ENCODE measurements around the gene DNAJB11. TPM values are rescaled to one million over a fixed set of nuclear protein-coding genes. Genes with fewer than 3 reads are reported as not detected.

DNAJB11 gene
- total RNA-seq, 1 donor from 2014 or later, result 43.8 TPM

DNA sequence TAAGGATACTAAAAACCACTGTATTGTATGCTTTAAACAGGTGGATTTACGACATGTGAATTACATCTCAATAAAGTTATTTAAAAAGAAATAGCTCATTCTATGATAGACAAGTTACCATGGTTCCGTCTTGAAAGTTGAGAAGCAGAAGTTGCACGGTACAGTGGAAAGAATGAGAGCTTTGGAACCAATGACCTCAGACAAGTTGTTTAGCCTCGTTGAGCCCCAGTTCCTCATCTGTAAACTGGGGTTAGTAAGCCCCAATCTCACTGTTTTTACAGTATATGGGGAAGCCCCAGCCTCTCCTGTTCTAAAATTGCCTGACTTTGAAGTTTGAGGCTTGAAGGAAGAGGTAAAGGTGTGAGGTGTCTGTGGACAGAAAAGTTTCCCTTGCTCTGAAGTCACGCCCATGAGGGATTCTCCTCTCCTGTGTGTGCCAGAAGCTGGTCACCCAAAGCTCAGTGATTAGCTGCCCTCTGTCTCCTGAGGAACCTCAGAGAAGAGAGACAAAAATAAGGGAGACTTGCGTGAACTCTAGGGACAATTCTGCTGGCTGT, 36.3 kb upstream of the DNAJB11 start:
- no peaks in the 10 kb centered on the region for H3K9me3 ChIP-seq
- no peaks in the 10 kb centered on the region for H3K4me1 ChIP-seq
- DNase-seq (no peak), ATAC-seq (peak; percentile 79)
- H3K27ac ChIP-seq, result no peak overlapping the region
- intact Hi-C loops (cut with DNase I), result loop anchor here (10.0 kb wide), 2 partner anchors 269 to 549 kb away; no protein-coding TSS in a partner anchor
- H3K36me3 ChIP-seq, result no peaks in the 10 kb centered on the region
- TF ChIP-seq, protein P1, sequence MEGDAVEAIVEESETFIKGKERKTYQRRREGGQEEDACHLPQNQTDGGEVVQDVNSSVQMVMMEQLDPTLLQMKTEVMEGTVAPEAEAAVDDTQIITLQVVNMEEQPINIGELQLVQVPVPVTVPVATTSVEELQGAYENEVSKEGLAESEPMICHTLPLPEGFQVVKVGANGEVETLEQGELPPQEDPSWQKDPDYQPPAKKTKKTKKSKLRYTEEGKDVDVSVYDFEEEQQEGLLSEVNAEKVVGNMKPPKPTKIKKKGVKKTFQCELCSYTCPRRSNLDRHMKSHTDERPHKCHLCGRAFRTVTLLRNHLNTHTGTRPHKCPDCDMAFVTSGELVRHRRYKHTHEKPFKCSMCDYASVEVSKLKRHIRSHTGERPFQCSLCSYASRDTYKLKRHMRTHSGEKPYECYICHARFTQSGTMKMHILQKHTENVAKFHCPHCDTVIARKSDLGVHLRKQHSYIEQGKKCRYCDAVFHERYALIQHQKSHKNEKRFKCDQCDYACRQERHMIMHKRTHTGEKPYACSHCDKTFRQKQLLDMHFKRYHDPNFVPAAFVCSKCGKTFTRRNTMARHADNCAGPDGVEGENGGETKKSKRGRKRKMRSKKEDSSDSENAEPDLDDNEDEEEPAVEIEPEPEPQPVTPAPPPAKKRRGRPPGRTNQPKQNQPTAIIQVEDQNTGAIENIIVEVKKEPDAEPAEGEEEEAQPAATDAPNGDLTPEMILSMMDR (IDR thresholded peaks at IDR 0.05), result no peak
- H3K4me3 ChIP-seq, result no peak overlapping the region
- H3K27me3 ChIP-seq, result no peaks in the 10 kb centered on the region

DNA sequence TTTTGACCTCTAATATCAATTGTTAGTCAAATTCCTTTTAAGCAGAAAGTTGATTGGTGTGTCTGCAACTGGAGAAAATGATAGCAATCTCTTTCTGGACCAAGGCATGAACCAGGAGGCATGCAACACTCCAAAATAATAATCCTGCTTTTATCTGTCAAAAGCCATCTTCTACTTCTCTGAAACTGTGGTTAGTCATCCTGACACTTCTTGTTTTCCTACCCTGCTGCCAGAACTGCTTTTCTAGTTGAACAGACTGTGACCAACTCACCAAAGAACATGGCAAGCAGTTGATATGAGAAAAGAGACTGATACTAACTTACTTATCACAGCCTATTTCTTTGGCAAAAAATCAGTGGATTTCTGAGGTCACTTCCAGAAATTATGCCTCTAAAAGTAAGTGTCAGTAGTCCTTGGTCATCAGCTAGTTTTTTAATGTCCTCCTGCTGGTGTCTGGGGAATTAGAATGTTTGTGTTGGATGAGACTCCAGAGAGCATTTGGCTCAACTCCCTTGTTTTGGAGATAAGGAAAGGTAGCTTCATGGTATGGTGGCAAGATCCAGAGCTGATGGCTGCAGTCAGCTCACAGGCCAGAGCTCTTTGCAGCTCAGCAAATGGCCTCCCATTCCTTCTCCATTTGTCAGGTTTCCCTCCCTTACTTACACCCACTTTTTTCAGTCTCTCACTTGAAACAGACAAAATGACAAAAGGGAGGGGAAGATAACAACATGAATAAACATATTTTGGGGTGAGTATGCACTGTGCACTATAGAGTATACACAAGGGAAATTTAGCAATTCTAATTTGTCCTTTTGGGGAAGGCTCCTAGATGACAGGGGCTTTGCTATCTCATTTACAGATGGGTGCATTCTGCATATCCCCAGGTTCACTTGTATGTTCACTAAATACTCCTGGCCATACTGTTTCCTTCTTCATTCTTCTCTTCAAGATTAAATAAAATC, 33.4 kb upstream of the DNAJB11 start:
- TF ChIP-seq, protein P1 (IDR thresholded peaks at IDR 0.05), result no peak
- H3K4me3 ChIP-seq, result no peak overlapping the region
- intact Hi-C loops (cut with DNase I), result loop anchor here (10.0 kb wide), 2 partner anchors 272 to 552 kb away; no protein-coding TSS in a partner anchor
- H3K36me3 ChIP-seq, result no peaks in the 10 kb centered on the region
- DNase-seq, result no peak
- no peaks in the 10 kb centered on the region for H3K9me3 ChIP-seq
- no peaks in the 10 kb centered on the region for H3K27me3 ChIP-seq
- no peak overlapping the region for H3K27ac ChIP-seq
- no peak for ATAC-seq
- peaks cover 4% of the 10 kb centered on the region for H3K4me1 ChIP-seq

DNA sequence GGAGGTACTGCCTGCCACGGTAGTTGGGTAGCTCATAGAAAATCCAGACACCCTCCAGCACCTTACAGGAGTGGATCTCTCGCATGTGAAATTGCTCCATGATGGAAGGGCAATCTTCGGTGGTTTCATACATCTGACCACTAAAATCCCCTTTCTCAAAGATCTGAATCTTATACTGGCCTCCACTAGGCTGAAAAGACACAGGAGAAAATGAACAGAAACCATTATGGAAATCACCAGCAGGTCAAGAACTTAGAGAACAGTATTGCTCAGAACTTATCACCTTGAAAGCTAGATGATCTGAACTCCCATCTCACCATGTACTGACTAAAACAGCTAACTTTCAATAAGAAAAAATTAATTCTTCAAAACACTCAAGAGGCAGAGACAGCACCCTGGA, 31.7 kb upstream of the DNAJB11 start:
- intact Hi-C loops (cut with DNase I), result loop anchor here (10.0 kb wide), 2 partner anchors 274 to 554 kb away; no protein-coding TSS in a partner anchor
- Histone ChIP-seq H3K27me3 (no peaks in the 10 kb centered on the region), H3K36me3 (peaks cover 5% of the 10 kb centered on the region), H3K9me3 (no peaks in the 10 kb centered on the region), H3K4me1 (peaks cover 4% of the 10 kb centered on the region), H3K27ac (no peak overlapping the region), H3K4me3 (no peak overlapping the region)
- DNase-seq (no peak), ATAC-seq (no peak)
- TF ChIP-seq, protein P1 (IDR thresholded peaks at IDR 0.05), result no peak

DNA sequence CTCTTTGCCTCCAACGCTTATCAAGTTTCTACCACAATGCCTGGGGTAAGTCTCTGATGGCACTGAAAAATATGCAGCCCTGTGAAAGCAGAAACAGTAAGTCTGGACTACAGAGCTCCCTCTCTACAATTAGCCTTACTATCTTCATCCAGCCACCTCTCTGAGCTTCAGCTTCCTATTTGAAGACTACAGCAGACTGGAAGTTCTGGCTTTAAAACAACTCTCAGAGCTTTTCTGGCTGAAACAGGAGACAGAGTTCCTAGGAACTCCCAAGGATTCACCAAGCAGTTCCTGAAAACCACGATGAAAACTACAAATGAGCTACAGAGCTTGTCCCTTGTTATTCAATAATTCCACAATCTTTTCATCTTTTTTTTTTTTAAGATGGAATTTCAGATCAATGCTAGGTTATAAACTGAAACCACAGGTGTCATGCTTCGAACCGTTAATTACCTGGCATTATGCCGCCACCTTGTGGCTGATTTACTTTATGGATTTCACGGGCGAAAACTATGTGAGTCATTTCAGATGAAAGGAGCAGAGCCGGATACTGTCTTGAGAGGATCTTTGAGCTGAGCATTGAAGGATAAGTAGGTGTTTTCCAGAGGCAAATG, 30.2 kb upstream of the DNAJB11 start:
- Histone ChIP-seq H3K4me3 (no peak overlapping the region), H3K27ac (no peak overlapping the region)
- DNase-seq, result no peak

DNA sequence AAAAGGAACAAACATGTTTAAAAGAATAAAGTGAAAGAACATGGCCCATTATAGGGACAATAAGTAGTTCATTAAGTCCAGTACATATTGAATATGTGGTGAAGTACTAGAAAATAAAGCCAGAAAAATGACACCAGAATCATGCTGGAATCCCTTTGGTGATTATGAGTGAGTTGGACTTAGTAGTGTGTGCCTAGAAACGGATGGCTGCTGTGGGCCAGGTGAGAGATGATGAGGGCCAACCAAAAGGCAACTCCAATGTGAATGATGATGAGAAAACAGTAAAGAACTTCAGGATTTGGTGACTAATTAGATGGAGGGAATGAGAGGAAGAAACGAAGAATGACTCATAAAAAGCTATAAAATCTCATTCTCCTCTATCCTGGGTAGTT, 29.7 kb upstream of the DNAJB11 start:
- DNase-seq (no peak), ATAC-seq (no peak)
- Histone ChIP-seq H3K36me3 (peaks cover 18% of the 10 kb centered on the region), H3K4me1 (peaks cover 4% of the 10 kb centered on the region), H3K4me3 (no peak overlapping the region), H3K27ac (no peak overlapping the region), H3K9me3 (no peaks in the 10 kb centered on the region), H3K27me3 (no peaks in the 10 kb centered on the region)
- intact Hi-C loops (cut with DNase I), result no loop called here
- TF ChIP-seq, protein P1 (IDR thresholded peaks at IDR 0.05), result no peak

More for the DNA sequence above, 30.2 kb upstream of the DNAJB11 start:
- Histone ChIP-seq H3K9me3 (no peaks in the 10 kb centered on the region), H3K4me1 (peaks cover 4% of the 10 kb centered on the region), H3K36me3 (peaks cover 13% of the 10 kb centered on the region), H3K27me3 (no peaks in the 10 kb centered on the region)
- peak; percentile 89 for ATAC-seq
- intact Hi-C loops (cut with DNase I), result no loop called here
- TF ChIP-seq, protein P1 (IDR thresholded peaks at IDR 0.05), result peak; percentile 76

Measured in upper lobe of right lung (tissue), 1 donor.